IMR-90 (cell line): Measurements from ENCODE around the gene CLEC10A.

Source experiments
- CEBPB ChIP-seq: IDR thresholded peaks from 2 replicates; pipeline ENCODE4 v1.6.1; 2012; ENCODE audit warnings: low read depth, low read length, improper control_type of control experiment
- MAFK ChIP-seq: IDR thresholded peaks from 2 replicates; pipeline ENCODE4 v1.6.1; 2012; ENCODE audit warnings: low read depth, low read length, improper control_type of control experiment
- POLR2A ChIP-seq: IDR thresholded peaks from 2 replicates; pipeline ENCODE4 v1.6.1; 2012; ENCODE audit warnings: mild to moderate bottlenecking, low read depth, low read length
- RAD21 ChIP-seq: IDR thresholded peaks from 2 replicates; pipeline ENCODE4 v1.6.1; 2012; ENCODE audit warnings: low read length, improper control_type of control experiment
- TF ChIP-seq, protein P1 (sequence below): conservative IDR thresholded peaks from 2 replicates; pipeline ENCODE4 v1.5.1; 2012; ENCODE audit warnings: mild to moderate bottlenecking, low read depth, low read length, improper control_type of control experiment
- TF ChIP-seq, protein P2 (sequence below): fragments of 150-350 bp; IDR thresholded peaks from 2 replicates; pipeline ENCODE4 v1.6.1; 2016; ENCODE audit warnings: low read depth, mild to moderate bottlenecking, low read length, moderate library complexity, borderline replicate concordance

DNA sequence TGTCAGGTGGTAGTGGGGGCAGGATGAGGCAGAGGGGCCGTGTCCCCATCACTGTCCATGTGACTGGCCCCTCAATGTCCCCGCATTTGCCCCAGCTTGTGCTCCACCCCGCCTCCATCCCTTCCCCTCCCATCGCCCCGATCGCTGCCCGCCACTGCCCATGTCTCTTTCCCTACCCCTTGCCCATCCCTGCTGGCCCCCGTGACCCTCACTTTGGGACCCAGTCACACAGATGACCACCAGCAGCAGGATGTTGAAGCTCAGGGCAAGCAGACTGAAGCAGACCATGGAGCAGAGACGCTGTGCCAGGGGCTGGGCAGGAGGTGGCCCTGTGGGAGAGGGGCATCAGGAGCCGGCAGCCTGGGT, 28.5 kb upstream of the CLEC10A start:
- TF ChIP-seq, protein P1, sequence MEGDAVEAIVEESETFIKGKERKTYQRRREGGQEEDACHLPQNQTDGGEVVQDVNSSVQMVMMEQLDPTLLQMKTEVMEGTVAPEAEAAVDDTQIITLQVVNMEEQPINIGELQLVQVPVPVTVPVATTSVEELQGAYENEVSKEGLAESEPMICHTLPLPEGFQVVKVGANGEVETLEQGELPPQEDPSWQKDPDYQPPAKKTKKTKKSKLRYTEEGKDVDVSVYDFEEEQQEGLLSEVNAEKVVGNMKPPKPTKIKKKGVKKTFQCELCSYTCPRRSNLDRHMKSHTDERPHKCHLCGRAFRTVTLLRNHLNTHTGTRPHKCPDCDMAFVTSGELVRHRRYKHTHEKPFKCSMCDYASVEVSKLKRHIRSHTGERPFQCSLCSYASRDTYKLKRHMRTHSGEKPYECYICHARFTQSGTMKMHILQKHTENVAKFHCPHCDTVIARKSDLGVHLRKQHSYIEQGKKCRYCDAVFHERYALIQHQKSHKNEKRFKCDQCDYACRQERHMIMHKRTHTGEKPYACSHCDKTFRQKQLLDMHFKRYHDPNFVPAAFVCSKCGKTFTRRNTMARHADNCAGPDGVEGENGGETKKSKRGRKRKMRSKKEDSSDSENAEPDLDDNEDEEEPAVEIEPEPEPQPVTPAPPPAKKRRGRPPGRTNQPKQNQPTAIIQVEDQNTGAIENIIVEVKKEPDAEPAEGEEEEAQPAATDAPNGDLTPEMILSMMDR: no peak
- TF ChIP-seq POLR2A (no peak), RAD21 (no peak), CEBPB (no peak), MAFK (no peak)
- TF ChIP-seq, protein P2, sequence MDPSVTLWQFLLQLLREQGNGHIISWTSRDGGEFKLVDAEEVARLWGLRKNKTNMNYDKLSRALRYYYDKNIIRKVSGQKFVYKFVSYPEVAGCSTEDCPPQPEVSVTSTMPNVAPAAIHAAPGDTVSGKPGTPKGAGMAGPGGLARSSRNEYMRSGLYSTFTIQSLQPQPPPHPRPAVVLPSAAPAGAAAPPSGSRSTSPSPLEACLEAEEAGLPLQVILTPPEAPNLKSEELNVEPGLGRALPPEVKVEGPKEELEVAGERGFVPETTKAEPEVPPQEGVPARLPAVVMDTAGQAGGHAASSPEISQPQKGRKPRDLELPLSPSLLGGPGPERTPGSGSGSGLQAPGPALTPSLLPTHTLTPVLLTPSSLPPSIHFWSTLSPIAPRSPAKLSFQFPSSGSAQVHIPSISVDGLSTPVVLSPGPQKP: no peak
